Right atrium auricular region (tissue), 2 donors: Measurements from ENCODE around the gene BCL2L1. TPM values are rescaled to one million over a fixed set of nuclear protein-coding genes. Genes with fewer than 3 reads are reported as not detected.

Experiments used
- DNase-seq: peaks from one replicate; pipeline ENCODE4 v3.0.0-alpha.2; 2019; ENCODE audit warnings: low spot score
- H3K27ac ChIP-seq, 2 donors: fragments of 200-600 bp; sonication (generic); 1 replicate in 1 of 2; 2 replicates in 1 of 2; pipeline ENCODE4 v1.5.1; 2016 to 2019
- H3K27me3 ChIP-seq, 2 donors: fragments of 200-600 bp; sonication (generic); one replicate each; pipeline versions ENCODE4 v1.5.1 to v1.6.0; 2017 to 2019
- H3K36me3 ChIP-seq: fragments of 200-600 bp; sonication (generic); one replicate; pipeline ENCODE4 v1.5.1; 2016
- H3K4me1 ChIP-seq, 2 donors: fragments of 200-600 bp; sonication (generic); one replicate each; pipeline versions ENCODE4 v1.5.1 to v1.6.0; 2017 to 2019
- H3K4me3 ChIP-seq, 2 donors: fragments of 200-600 bp; sonication (generic); 1 replicate in 1 of 2; 2 replicates in 1 of 2; pipeline ENCODE4 v1.5.1; 2017 to 2019; ENCODE audit warnings: mild to moderate bottlenecking in 1 of 2, moderate library complexity in 1 of 2
- H3K9me3 ChIP-seq, 2 donors: fragments of 200-600 bp; sonication (generic); one replicate each; pipeline ENCODE4 v1.5.1; 2019
- CTCF ChIP-seq, 2 donors: fragments of 200-600 bp; sonication (generic); IDR thresholded peaks; one replicate each; pipeline ENCODE4 v1.5.1; 2019; ENCODE audit warnings: antibody characterized with exemption in 2 of 2
- total RNA-seq, 2 donors: library from RNA; depleted of rRNA; stranded (reverse); fragments of >200 nt; gene quantifications; one replicate each; pipeline ENCODE4 v1.1.0, GENCODE V29; 2016

Gene BCL2L1
- total RNA-seq, 2 donors from 2014 or later = 84.2 to 93.5 TPM

- DNase-seq = no peak
- peaks cover 0 to 11% of the 10 kb centered on the region in 2 donors for H3K4me1 ChIP-seq
- H3K27me3 ChIP-seq = no peaks in the 10 kb centered on the region
- H3K27ac ChIP-seq = no peak overlapping the region
- TF ChIP-seq CTCF (IDR thresholded peaks at IDR 0.05) = no peak
- no peaks in the 10 kb centered on the region for H3K9me3 ChIP-seq
- no peaks in the 10 kb centered on the region for H3K36me3 ChIP-seq
- H3K4me3 ChIP-seq = no peak overlapping the region
Measured at GRCh38 chr20:31617432-31618104, 105.1 kb downstream of the BCL2L1 start.

- Histone ChIP-seq H3K4me3 (no peak overlapping the region), H3K9me3 (no peaks in the 10 kb centered on the region), H3K4me1 (peaks cover 0 to 13% of the 10 kb centered on the region in 2 donors), H3K27ac (no peak overlapping the region), H3K36me3 (no peaks in the 10 kb centered on the region), H3K27me3 (no peaks in the 10 kb centered on the region)
- DNase-seq = no peak
- no peak for TF ChIP-seq CTCF (IDR thresholded peaks at IDR 0.05)
Measured at GRCh38 chr20:31615416-31615815, 107.3 kb downstream of the BCL2L1 start.

Other genes with a start within 250 kb of the BCL2L1 start
- not detected for gene DEFB124, start 247.7 kb downstream of the BCL2L1 start, total RNA-seq
- gene REM1, start 247.6 kb downstream of the BCL2L1 start, total RNA-seq = 1 to 10 TPM; 3.0 to 3.1 TPM
- 10 to 100 TPM; 31.7 to 45.7 TPM for gene HM13, start 208.4 kb downstream of the BCL2L1 start, total RNA-seq
- 100 to 1,000 TPM; 450 to 815 TPM for gene ID1, start 117.6 kb downstream of the BCL2L1 start, total RNA-seq
- 1 to 10 TPM; 6.8 to 9.0 TPM for gene COX4I2, start 85.0 kb downstream of the BCL2L1 start, total RNA-seq
- gene TPX2, start 16.4 kb upstream of the BCL2L1 start, total RNA-seq = 1 to 10 TPM in 1 of 2 donors, under 1 TPM in 1; 0.20 to 2.9 TPM
- under 1 TPM in 1 of 2 donors, not detected in 1; 0.12 TPM for gene MYLK2, start 96.5 kb upstream of the BCL2L1 start, total RNA-seq
- 1 to 10 TPM; 1.9 to 4.2 TPM for gene FOXS1, start 122.7 kb upstream of the BCL2L1 start, total RNA-seq
- 10 to 100 TPM in 1 of 2 donors, 1 to 10 TPM in 1; 8.8 to 11.6 TPM for gene DUSP15, start 147.7 kb upstream of the BCL2L1 start, total RNA-seq
- gene TTLL9, start 147.8 kb upstream of the BCL2L1 start, total RNA-seq = not detected
- gene PDRG1, start 229.2 kb upstream of the BCL2L1 start, total RNA-seq = 1 to 10 TPM; 4.9 to 5.7 TPM
- not detected for gene XKR7, start 245.3 kb upstream of the BCL2L1 start, total RNA-seq